ENCODE data around the gene IL25.
A peak's percentile ranks its signal among the peaks of the same experiment; 100 is the strongest.
"Not testable (repeated sequence)": the region's sequence is repeated elsewhere in the genome, so short reads cannot be mapped to it uniquely, and the experiment has no call there.

IL25 gene

GRCh38 chr14:23387916-23388882 lies 15.6 kb downstream of the IL25 start:
- DNase-seq = no peak

- DNase-seq = no peak
These were observed 16.4 kb downstream of the IL25 start for GRCh38 chr14:23388996-23389395.

GRCh38 chr14:23389396-23389795 lies 16.8 kb downstream of the IL25 start:
- no peak for DNase-seq

- DNase-seq = not testable (repeated sequence)
These were observed 17.3 kb downstream of the IL25 start for GRCh38 chr14:23389871-23390270.

GRCh38 chr14:23392613-23393012 lies 20.0 kb downstream of the IL25 start:
- DNase-seq = no peak

- no peak for DNase-seq
These were observed 23.5 kb downstream of the IL25 start for GRCh38 chr14:23396126-23396525.

GRCh38 chr14:23396781-23397407 lies 24.3 kb downstream of the IL25 start:
- DNase-seq = no peak

- no peak for DNase-seq
These were observed 25.7 kb downstream of the IL25 start for GRCh38 chr14:23398348-23398747.

GRCh38 chr14:23399136-23399535 lies 26.5 kb downstream of the IL25 start:
- no peak for DNase-seq

GRCh38 chr14:23399591-23399990 lies 27.0 kb downstream of the IL25 start:
- DNase-seq = no peak

GRCh38 chr14:23400496-23401149 lies 28.0 kb downstream of the IL25 start:
- not testable (repeated sequence) for DNase-seq

GRCh38 chr14:23401291-23401690 lies 28.7 kb downstream of the IL25 start:
- no peak for DNase-seq

- DNase-seq = no peak
These were observed 29.9 kb downstream of the IL25 start for GRCh38 chr14:23402296-23403138.

GRCh38 chr14:23403139-23403438 lies 30.5 kb downstream of the IL25 start:
- DNase-seq = no peak

- no peak for DNase-seq
These were observed 31.3 kb downstream of the IL25 start for GRCh38 chr14:23403908-23404307.

- no peak for DNase-seq
These were observed 31.8 kb downstream of the IL25 start for GRCh38 chr14:23404331-23404900.

GRCh38 chr14:23405096-23405495 lies 32.5 kb downstream of the IL25 start:
- no peak for DNase-seq

GRCh38 chr14:23405516-23406025 lies 33.0 kb downstream of the IL25 start:
- no peak for DNase-seq

- DNase-seq = peak in 6 of 56 donors; percentile 1 to 23 (median 10)
These were observed 33.6 kb downstream of the IL25 start for GRCh38 chr14:23406244-23406643.

GRCh38 chr14:23406725-23407355 lies 34.2 kb downstream of the IL25 start:
- DNase-seq = no peak

Data from amygdala (tissue), 56 donors.